GM12878 (cell line): Measurements from ENCODE around the gene P2RX1. TPM values are rescaled to one million over a fixed set of nuclear protein-coding genes. Genes with fewer than 3 reads are reported as not detected.

Source experiments
- ATAC-seq: fragments of 200-7000 bp; cut with Tn5 transposase; 3 replicates; pipeline ENCODE4 v1.9.1; 2020; ENCODE audit warnings: mild to moderate bottlenecking, moderate library complexity
- BruUV-seq: library from RNA; stranded (reverse); fragments of 400-500 nt; replicated peaks from 2 replicates; lab custom pipeline; 2021; lab: Mats Ljungman, UMichigan
- CTCF ChIA-PET: fragments of 300-600 bp; sonication (Branson Sonifier 250); formaldehyde crosslinking; extraction: SDS; loops from one replicate; lab custom pipeline; 2021; ENCODE audit warnings: inconsistent platforms; lab: Yijun Ruan, JAX
- POLR2A ChIA-PET: fragments of 350-600 bp; formaldehyde crosslinking; extraction: SDS; loops from one replicate; lab custom pipeline; 2021; ENCODE audit warnings: inconsistent platforms; lab: Charles Lee
- RAD21 ChIA-PET: fragments of 300-600 bp; sonication (Branson Sonifier 250); formaldehyde crosslinking; loops from one replicate; lab custom pipeline; 2023; ENCODE audit warnings: antibody characterized with exemption; ENCODE audit not compliant: unreplicated experiment; lab: Charles Lee
- SMC1A ChIA-PET: fragments of 300-600 bp; sonication (Branson Sonifier 250); formaldehyde crosslinking; loops from one replicate; lab custom pipeline; 2023; ENCODE audit not compliant: unreplicated experiment, uncharacterized antibody; lab: Charles Lee
- DNase-seq: peaks from one replicate; pipeline ENCODE4 v3.0.0-alpha.2; 2011; ENCODE audit warnings: low read depth, low spot score
- FAIRE-seq: peaks from 3 replicates; lab custom pipeline; 2011; peaks lifted over from hg19 to GRCh38; lab: Jason Lieb, UNC
- H2AFZ ChIP-seq: 2 replicates; pipeline ENCODE4 v1.6.0; 2011; ENCODE audit warnings: low read depth, low read length, control low read depth; ENCODE audit not compliant: control insufficient read depth
- H3K27ac ChIP-seq: 2 replicates; pipeline ENCODE4 v1.5.1; 2011; ENCODE audit warnings: control low read depth; ENCODE audit not compliant: control insufficient read depth, insufficient read depth
- H3K27me3 ChIP-seq, 2 experiments: replicated peaks in 1 of 2; 2 replicates each; pipeline versions ENCODE4 v1.6.0 to v1.6.1; 2011; ENCODE audit warnings: low read length in 1 of 2; ENCODE audit not compliant: control insufficient read depth in 2 of 2, insufficient read depth in 2 of 2
- H3K36me3 ChIP-seq, 2 experiments: 2 replicates each; pipeline ENCODE4 v1.5.1; 2011; ENCODE audit warnings: low read length in 1 of 2; ENCODE audit not compliant: control insufficient read depth in 2 of 2, insufficient read depth in 2 of 2
- H3K4me1 ChIP-seq: 2 replicates; pipeline ENCODE4 v1.6.1; 2011; ENCODE audit warnings: mild to moderate bottlenecking, low read length, moderate library complexity, mixed read lengths; ENCODE audit not compliant: control insufficient read depth, insufficient read depth
- H3K4me2 ChIP-seq: 2 replicates; pipeline ENCODE4 v1.6.0; 2011; ENCODE audit warnings: control low read depth; ENCODE audit not compliant: control insufficient read depth, insufficient read depth
- H3K4me3 ChIP-seq: fragments of 200-600 bp; sonication (generic); 2 replicates; pipeline ENCODE4 v1.5.1; 2016
- H3K79me2 ChIP-seq: 2 replicates; pipeline ENCODE4 v1.6.0; 2011; ENCODE audit warnings: low read length; ENCODE audit not compliant: control insufficient read depth, insufficient read depth
- H3K9ac ChIP-seq: 2 replicates; pipeline ENCODE4 v1.8.0; 2011; ENCODE audit warnings: low read length, control low read depth, mixed read lengths; ENCODE audit not compliant: control insufficient read depth, insufficient read depth
- H3K9me3 ChIP-seq: replicated peaks from 3 replicates; pipeline ENCODE4 v1.5.1; 2011; ENCODE audit warnings: mild to moderate bottlenecking, low read length; ENCODE audit not compliant: control insufficient read depth, insufficient read depth
- H4K20me1 ChIP-seq: 2 replicates; pipeline ENCODE4 v1.6.0; 2011; ENCODE audit not compliant: control insufficient read depth, insufficient read depth
- GABPA ChIP-seq: IDR thresholded peaks from 2 replicates; pipeline ENCODE4 v1.6.1; 2014; ENCODE audit warnings: antibody characterized with exemption, low read depth, mild to moderate bottlenecking, inconsistent platforms
- MEF2B ChIP-seq: fragments of 450-650 bp; IDR thresholded peaks from 2 replicates; pipeline ENCODE4 v1.6.1; 2018; ENCODE audit warnings: mild to moderate bottlenecking, moderate library complexity; ENCODE audit not compliant: partially characterized antibody, poor library complexity, severe bottlenecking
- MTA3 ChIP-seq: IDR thresholded peaks from 2 replicates; pipeline ENCODE4 v1.6.1; 2012; ENCODE audit warnings: low read length, inconsistent platforms, borderline replicate concordance
- MYB ChIP-seq: fragments of 150-350 bp; IDR thresholded peaks from 2 replicates; pipeline ENCODE4 v1.6.1; 2014; ENCODE audit warnings: mild to moderate bottlenecking, low read depth, low read length, borderline replicate concordance
- NRF1 ChIP-seq: conservative IDR thresholded peaks from 2 replicates; pipeline ENCODE4 v1.6.1; 2011; ENCODE audit warnings: mild to moderate bottlenecking, low read depth, low read length, improper control_type of control experiment
- PML ChIP-seq: IDR thresholded peaks from 2 replicates; pipeline ENCODE4 v1.6.1; 2012; ENCODE audit warnings: low read length, inconsistent platforms
- POLR2AphosphoS2 ChIP-seq: IDR thresholded peaks from 2 replicates; pipeline ENCODE4 v1.6.1; 2011; ENCODE audit warnings: low read depth, mild to moderate bottlenecking, low read length, improper control_type of control experiment, moderate library complexity
- SUZ12 ChIP-seq: fragments of 200-600 bp; sonication (generic); IDR thresholded peaks from one replicate; pipeline ENCODE4 v1.6.1; 2018; ENCODE audit warnings: antibody characterized with exemption, mild to moderate bottlenecking; ENCODE audit not compliant: unreplicated experiment
- ZBED1 ChIP-seq: IDR thresholded peaks from 2 replicates; pipeline ENCODE4 v1.6.1; 2016; ENCODE audit warnings: borderline replicate concordance
- ZNF274 ChIP-seq: IDR thresholded peaks from one replicate; pipeline ENCODE4 v1.8.0; 2011; ENCODE audit not compliant: insufficient read length, insufficient read depth
- ZSCAN29 ChIP-seq: fragments of 450-650 bp; IDR thresholded peaks from 2 replicates; pipeline ENCODE4 v1.6.1; 2017; ENCODE audit warnings: mild to moderate bottlenecking, moderate library complexity
- WGBS: methylation state at CpG from one replicate; pipeline ENCODE4 v1.1.6; 2016; ENCODE audit warnings: low lambda C conversion rate; ENCODE audit not compliant: insufficient replicate concordance, insufficient coverage; ENCODE audit errors: missing lambda C conversion rate; 5-methylcytosine and 5-hydroxymethylcytosine counted together
- in situ Hi-C: fragments of 300-500 bp; cut with MboI; formaldehyde crosslinking; loops from 9 replicates; pipeline ENCODE4 v1.14.3; 2018; ENCODE audit warnings: mixed read lengths
- intact Hi-C: fragments of 100-400 bp; cut with micrococcal nuclease; formaldehyde crosslinking; loops from one replicate; pipeline ENCODE4 v1.14.2; 2022; ENCODE audit not compliant: unreplicated experiment
- polyA plus RNA-seq, 11 experiments: library from polyadenylated mRNA; depleted of rRNA in 4 of 11; unstranded in 6 of 11; stranded (reverse) in 5 of 11; fragments of >200 nt; fragmentation: Nextera tagmentation in 4 of 11; fragmentation: Illumina TruSeq in 1 of 11; extraction: Ambion mirVana in 4 of 11; extraction: Trizol in 1 of 11; gene quantifications; 1 replicate in 1 of 11; 2 replicates in 10 of 11; pipeline versions ENCODE4 v1.2.1 to v1.2.3, GENCODE V29; 2011 to 2016; ENCODE audit warnings: inconsistent platforms in 2 of 11, missing spikeins in 2 of 11, low read depth in 1 of 11
- total RNA-seq, 4 experiments: library from RNA; depleted of rRNA in 3 of 4; stranded (reverse); fragments of >200 nt in 3 of 4; fragmentation: Illumina TruSeq in 1 of 4; extraction: Trizol in 1 of 4; gene quantifications; 2 replicates each; pipeline versions ENCODE4 v1.2.1 to v1.2.3, GENCODE V29; 2013 to 2021
- TF ChIP-seq, protein P1 (sequence below): IDR thresholded peaks from 2 replicates; pipeline ENCODE4 v1.6.1; 2012; ENCODE audit warnings: low read depth, low read length, improper control_type of control experiment

The P2RX1 gene
- total and polyA plus RNA-seq, 10 of the 15 experiments (the other 5 are each of a cell fraction or from before 2014, with no cell fraction given), result 0.12 to 6.2 (median 3.4) TPM

DNA sequence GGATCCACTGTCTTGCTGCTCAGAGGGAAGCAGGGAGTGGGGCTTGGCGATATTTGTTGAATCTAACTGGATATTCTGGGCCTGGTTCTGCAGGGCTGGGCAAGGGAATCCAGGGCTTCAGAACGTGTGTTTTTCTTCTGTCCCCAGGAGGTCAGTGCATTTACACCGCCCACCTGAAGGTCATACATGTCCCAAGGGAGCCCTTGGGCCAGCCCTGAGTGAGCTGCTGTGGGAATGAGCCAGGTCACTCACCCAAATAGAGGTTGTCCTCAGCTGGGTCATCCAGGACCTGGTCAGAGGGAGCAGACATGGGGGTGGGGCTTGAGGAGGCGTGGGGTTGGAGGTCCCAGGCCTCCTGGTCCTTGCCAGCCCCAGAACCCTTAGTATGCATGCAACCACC is 34.0 kb downstream of the P2RX1 start:
- 27% methylated on average over 4 of the region's 4 CpGs for WGBS
- DNase-seq (no peak), FAIRE-seq (no peak), ATAC-seq (peak; percentile 31)
- no peaks in the 10 kb centered on the region; the same call in 1 of the 2 replicates for H3K4me1 ChIP-seq
- no peak overlapping the region for H3K27ac ChIP-seq
- POLR2A ChIA-PET, result no interaction called here
- no TSS peak for BruUV-seq
- H3K4me3 ChIP-seq, result no peak overlapping the region
- H2AFZ ChIP-seq, result no peak overlapping the region
- RAD21 ChIA-PET, result no interaction called here
- in situ Hi-C loops, result no loop called here
- no peaks in the 10 kb centered on the region for H4K20me1 ChIP-seq
- no peaks in the 10 kb centered on the region for H3K9me3 ChIP-seq
- no peak overlapping the region for H3K9ac ChIP-seq
- TF ChIP-seq MEF2B (peak; percentile 42), NRF1 (no peak)
- H3K36me3 ChIP-seq, result no peaks in the 10 kb centered on the region
- CTCF ChIA-PET, result no interaction called here
- H3K27me3 ChIP-seq, result no peaks in the 10 kb centered on the region
- intact Hi-C loops, result no loop called here
- no peaks in the 10 kb centered on the region for H3K79me2 ChIP-seq
- SMC1A ChIA-PET, result no interaction called here
- no peak overlapping the region for H3K4me2 ChIP-seq

DNA sequence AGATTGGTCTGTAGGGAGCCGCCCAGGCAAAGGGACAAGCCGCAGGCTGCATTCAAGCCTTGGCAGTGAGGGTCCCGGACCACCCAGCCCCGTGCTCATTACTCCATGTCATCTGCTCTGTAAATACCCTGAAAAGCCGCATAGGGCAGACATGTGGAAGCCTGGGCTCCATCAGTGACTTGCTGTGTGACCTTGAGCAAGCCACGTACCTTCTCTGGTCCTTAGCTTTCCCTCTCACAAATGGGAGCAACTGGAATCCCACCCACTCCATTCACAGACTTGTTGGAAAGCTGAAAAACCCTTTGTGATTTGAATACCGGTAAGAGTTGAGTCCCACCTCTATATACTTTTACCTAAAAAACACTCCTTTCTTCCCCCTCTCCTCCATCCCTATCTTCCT is 35.3 kb downstream of the P2RX1 start:
- H3K79me2 ChIP-seq, result no peaks in the 10 kb centered on the region
- 54% methylated on average over 7 of the region's 7 CpGs for WGBS
- no peaks in the 10 kb centered on the region for H3K27me3 ChIP-seq
- H3K9me3 ChIP-seq, result no peaks in the 10 kb centered on the region
- no TSS peak for BruUV-seq
- in situ Hi-C loops, result no loop called here
- no peaks in the 10 kb centered on the region for H3K36me3 ChIP-seq
- ATAC-seq (no peak), DNase-seq (no peak), FAIRE-seq (no peak)
- H3K4me3 ChIP-seq, result no peak overlapping the region
- no peaks in the 10 kb centered on the region for H4K20me1 ChIP-seq
- SMC1A ChIA-PET, result no interaction called here
- RAD21 ChIA-PET, result no interaction called here
- intact Hi-C loops, result no loop called here
- H3K4me2 ChIP-seq, result no peak overlapping the region
- POLR2A ChIA-PET, result no interaction called here
- H3K4me1 ChIP-seq, result no peaks in the 10 kb centered on the region
- no peak overlapping the region for H2AFZ ChIP-seq
- H3K9ac ChIP-seq, result no peak overlapping the region
- TF ChIP-seq PML (no peak), POLR2AphosphoS2 (no peak), GABPA (no peak), ZBED1 (no peak), MTA3 (no peak), ZNF274 (no peak), SUZ12 (no peak), MYB (no peak), ZSCAN29 (no peak)
- TF ChIP-seq, protein P1, sequence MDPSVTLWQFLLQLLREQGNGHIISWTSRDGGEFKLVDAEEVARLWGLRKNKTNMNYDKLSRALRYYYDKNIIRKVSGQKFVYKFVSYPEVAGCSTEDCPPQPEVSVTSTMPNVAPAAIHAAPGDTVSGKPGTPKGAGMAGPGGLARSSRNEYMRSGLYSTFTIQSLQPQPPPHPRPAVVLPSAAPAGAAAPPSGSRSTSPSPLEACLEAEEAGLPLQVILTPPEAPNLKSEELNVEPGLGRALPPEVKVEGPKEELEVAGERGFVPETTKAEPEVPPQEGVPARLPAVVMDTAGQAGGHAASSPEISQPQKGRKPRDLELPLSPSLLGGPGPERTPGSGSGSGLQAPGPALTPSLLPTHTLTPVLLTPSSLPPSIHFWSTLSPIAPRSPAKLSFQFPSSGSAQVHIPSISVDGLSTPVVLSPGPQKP, result no peak
- CTCF ChIA-PET, result interaction anchor here (1.4 kb wide), 1 partner anchor 143 kb away, joined by 3 read pairs; no protein-coding TSS in a partner anchor
- H3K27ac ChIP-seq, result no peak overlapping the region
